Measurements from ENCODE around the gene TAGAP. TPM values are rescaled to one million over a fixed set of nuclear protein-coding genes. Genes with fewer than 3 reads are reported as not detected.

The TAGAP gene
- total RNA-seq, 1 donor from 2014 or later, result not detected

GRCh38 chr6:159071843-159072769 is 27.3 kb upstream of the TAGAP start:
- DNase-seq (ENCODE audit: low read depth in 2 of 2), result no peak

GRCh38 chr6:159068904-159069578 is 24.2 kb upstream of the TAGAP start:
- DNase-seq (ENCODE audit: low read depth in 2 of 2), result no peak

GRCh38 chr6:159067334-159067733 is 22.5 kb upstream of the TAGAP start:
- DNase-seq (ENCODE audit: low read depth in 2 of 2), result no peak

GRCh38 chr6:159066483-159066882 is 21.7 kb upstream of the TAGAP start:
- no peak for DNase-seq (ENCODE audit: low read depth in 2 of 2)

GRCh38 chr6:159065759-159066329 is 21.1 kb upstream of the TAGAP start:
- DNase-seq (ENCODE audit: low read depth in 2 of 2), result no peak

- no peak for DNase-seq (ENCODE audit: low read depth in 2 of 2)
Observed at GRCh38 chr6:159065091-159065490, 20.3 kb upstream of the TAGAP start.

GRCh38 chr6:159064477-159064876 is 19.7 kb upstream of the TAGAP start:
- DNase-seq (ENCODE audit: low read depth in 2 of 2), result no peak

GRCh38 chr6:159063549-159063948 is 18.8 kb upstream of the TAGAP start:
- DNase-seq (ENCODE audit: low read depth in 2 of 2), result no peak

GRCh38 chr6:159062976-159063375 is 18.2 kb upstream of the TAGAP start:
- DNase-seq (ENCODE audit: low read depth in 2 of 2), result no peak

- DNase-seq (ENCODE audit: low read depth in 2 of 2), result no peak
Observed at GRCh38 chr6:159062564-159062945, 17.8 kb upstream of the TAGAP start.

- DNase-seq (ENCODE audit: low read depth in 2 of 2), result no peak
Observed at GRCh38 chr6:159061805-159062563, 17.2 kb upstream of the TAGAP start.

GRCh38 chr6:159061146-159061545 is 16.4 kb upstream of the TAGAP start:
- DNase-seq (ENCODE audit: low read depth in 2 of 2), result no peak

- DNase-seq (ENCODE audit: low read depth in 2 of 2), result no peak
Observed at GRCh38 chr6:159059885-159060506, 15.2 kb upstream of the TAGAP start.

- DNase-seq (ENCODE audit: low read depth in 2 of 2), result no peak
Observed at GRCh38 chr6:159059141-159059540, 14.3 kb upstream of the TAGAP start.

- DNase-seq (ENCODE audit: low read depth in 2 of 2), result no peak
Observed at GRCh38 chr6:159056899-159057298, 12.1 kb upstream of the TAGAP start.

GRCh38 chr6:159056432-159056831 is 11.6 kb upstream of the TAGAP start:
- no peak for DNase-seq (ENCODE audit: low read depth in 2 of 2)

- no peak for DNase-seq (ENCODE audit: low read depth in 2 of 2)
Observed at GRCh38 chr6:159056003-159056402, 11.2 kb upstream of the TAGAP start.

- no peak for DNase-seq (ENCODE audit: low read depth in 2 of 2)
Observed at GRCh38 chr6:159053781-159054398, 9.1 kb upstream of the TAGAP start.

GRCh38 chr6:159052720-159053119 is 7.9 kb upstream of the TAGAP start:
- DNase-seq (ENCODE audit: low read depth in 2 of 2), result no peak

GRCh38 chr6:159047891-159048685 is 3.3 kb upstream of the TAGAP start:
- no peak for DNase-seq (ENCODE audit: low read depth in 2 of 2)
